Body of pancreas (tissue), 4 donors: ENCODE measurements around the gene TBC1D14. TPM values are rescaled to one million over a fixed set of nuclear protein-coding genes. Genes with fewer than 3 reads are reported as not detected.
A peak's percentile ranks its signal among the peaks of the same experiment; 100 is the strongest.

Experiments
- ATAC-seq: fragments of 150-250 bp; one replicate; pipeline ENCODE4 v1.9.1; 2016
- DNase-seq, 4 donors: peaks; one replicate each; pipeline ENCODE4 v3.0.0-alpha.2; 2019
- H3K27ac ChIP-seq, 4 donors: fragments of 200-600 bp; sonication (generic); 1 replicate in 3 of 4; 2 replicates in 1 of 4; pipeline versions ENCODE4 v1.5.1 to v1.6.1; 2016 to 2019; ENCODE audit warnings: mild to moderate bottlenecking in 1 of 4, mixed read lengths in 1 of 4, moderate library complexity in 1 of 4
- H3K27me3 ChIP-seq, 2 donors: fragments of 200-600 bp; sonication (generic); one replicate each; pipeline ENCODE4 v1.6.0; 2016; ENCODE audit warnings: mild to moderate bottlenecking in 1 of 2
- H3K36me3 ChIP-seq, 2 donors: fragments of 200-600 bp; sonication (generic); replicated peaks in 1 of 2; 2 replicates each; pipeline ENCODE4 v1.5.1; 2016; ENCODE audit warnings: low read depth in 2 of 2; ENCODE audit not compliant: insufficient read depth in 1 of 2
- H3K4me1 ChIP-seq: fragments of 200-600 bp; sonication (generic); one replicate; pipeline ENCODE4 v1.6.0; 2016
- H3K4me3 ChIP-seq, 2 donors: fragments of 200-600 bp; sonication (generic); 1 replicate in 1 of 2; 2 replicates in 1 of 2; pipeline ENCODE4 v1.5.1; 2016 to 2019
- H3K9me3 ChIP-seq, 3 donors: fragments of 200-600 bp; sonication (generic); 1 replicate in 2 of 3; 2 replicates in 1 of 3; pipeline ENCODE4 v1.5.1; 2016
- POLR2A ChIP-seq, 3 donors: fragments of 450-650 bp; IDR thresholded peaks; one replicate each; pipeline ENCODE4 v1.6.1; 2016; ENCODE audit warnings: antibody characterized with exemption in 3 of 3, mild to moderate bottlenecking in 2 of 3
- WGBS, 2 donors: methylation state at CpG; one replicate each; pipeline ENCODE4 v1.1.5; 2017; 5-methylcytosine and 5-hydroxymethylcytosine counted together
- intact Hi-C: fragments of 100-400 bp; cut with DNase I; formaldehyde crosslinking; loops from one replicate; pipeline ENCODE4 v1.15.1; 2023
- total RNA-seq, 2 donors: library from RNA; depleted of rRNA; stranded (reverse); fragments of >200 nt; gene quantifications; one replicate each; pipeline ENCODE4 v1.1.0, GENCODE V29; 2016
- TF ChIP-seq, protein P1 (sequence below), 7 experiments: fragments of 450-650 bp in 4 of 7; fragments of 200-600 bp in 3 of 7; sonication (generic) in 3 of 7; IDR thresholded peaks; one replicate each; pipeline ENCODE4 v1.5.1; 2016 to 2019; ENCODE audit warnings: antibody characterized with exemption in 7 of 7

The TBC1D14 gene
- total RNA-seq, 2 donors from 2014 or later, result 10.5 to 20.0 TPM

DNA sequence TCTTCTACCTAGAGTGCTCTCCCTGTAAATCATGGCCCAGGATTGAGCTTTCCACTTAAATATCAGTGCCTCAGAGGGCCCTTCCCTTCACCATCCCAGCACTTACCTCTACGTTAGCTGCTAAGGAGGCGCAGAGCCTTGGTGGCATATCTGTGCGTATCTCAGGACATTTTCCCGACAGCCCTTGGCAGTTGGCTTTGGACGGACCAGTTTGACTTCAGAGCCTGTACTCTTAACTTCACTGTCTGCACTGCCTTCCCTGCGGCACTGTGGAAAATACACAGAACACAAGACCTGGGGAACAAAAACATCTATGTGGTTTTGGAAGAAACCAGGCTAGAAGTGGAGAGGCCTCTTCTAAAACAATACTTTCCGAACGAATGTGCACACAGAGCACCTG, 135.9 kb downstream of the TBC1D14 start:
- ATAC-seq, result no peak
- Histone ChIP-seq H3K9me3 (no peaks in the 10 kb centered on the region), H3K27me3 (no peaks in the 10 kb centered on the region), H3K27ac (peak overlapping the region in 1 of 4 donors; percentile 96), H3K4me3 (no peak overlapping the region), H3K36me3 (no peaks in the 10 kb centered on the region), H3K4me1 (peaks cover 68% of the 10 kb centered on the region)
- TF ChIP-seq POLR2A (IDR thresholded peaks at IDR 0.05), result no peak
- TF ChIP-seq, protein P1, sequence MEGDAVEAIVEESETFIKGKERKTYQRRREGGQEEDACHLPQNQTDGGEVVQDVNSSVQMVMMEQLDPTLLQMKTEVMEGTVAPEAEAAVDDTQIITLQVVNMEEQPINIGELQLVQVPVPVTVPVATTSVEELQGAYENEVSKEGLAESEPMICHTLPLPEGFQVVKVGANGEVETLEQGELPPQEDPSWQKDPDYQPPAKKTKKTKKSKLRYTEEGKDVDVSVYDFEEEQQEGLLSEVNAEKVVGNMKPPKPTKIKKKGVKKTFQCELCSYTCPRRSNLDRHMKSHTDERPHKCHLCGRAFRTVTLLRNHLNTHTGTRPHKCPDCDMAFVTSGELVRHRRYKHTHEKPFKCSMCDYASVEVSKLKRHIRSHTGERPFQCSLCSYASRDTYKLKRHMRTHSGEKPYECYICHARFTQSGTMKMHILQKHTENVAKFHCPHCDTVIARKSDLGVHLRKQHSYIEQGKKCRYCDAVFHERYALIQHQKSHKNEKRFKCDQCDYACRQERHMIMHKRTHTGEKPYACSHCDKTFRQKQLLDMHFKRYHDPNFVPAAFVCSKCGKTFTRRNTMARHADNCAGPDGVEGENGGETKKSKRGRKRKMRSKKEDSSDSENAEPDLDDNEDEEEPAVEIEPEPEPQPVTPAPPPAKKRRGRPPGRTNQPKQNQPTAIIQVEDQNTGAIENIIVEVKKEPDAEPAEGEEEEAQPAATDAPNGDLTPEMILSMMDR (IDR thresholded peaks at IDR 0.05), result no peak
- intact Hi-C loops, result no loop called here
- DNase-seq, result peak in 1 of 4 donors; percentile 34
- WGBS, 2 donors, result 33 to 34% methylated on average over 8 of the region's 8 CpGs

DNA sequence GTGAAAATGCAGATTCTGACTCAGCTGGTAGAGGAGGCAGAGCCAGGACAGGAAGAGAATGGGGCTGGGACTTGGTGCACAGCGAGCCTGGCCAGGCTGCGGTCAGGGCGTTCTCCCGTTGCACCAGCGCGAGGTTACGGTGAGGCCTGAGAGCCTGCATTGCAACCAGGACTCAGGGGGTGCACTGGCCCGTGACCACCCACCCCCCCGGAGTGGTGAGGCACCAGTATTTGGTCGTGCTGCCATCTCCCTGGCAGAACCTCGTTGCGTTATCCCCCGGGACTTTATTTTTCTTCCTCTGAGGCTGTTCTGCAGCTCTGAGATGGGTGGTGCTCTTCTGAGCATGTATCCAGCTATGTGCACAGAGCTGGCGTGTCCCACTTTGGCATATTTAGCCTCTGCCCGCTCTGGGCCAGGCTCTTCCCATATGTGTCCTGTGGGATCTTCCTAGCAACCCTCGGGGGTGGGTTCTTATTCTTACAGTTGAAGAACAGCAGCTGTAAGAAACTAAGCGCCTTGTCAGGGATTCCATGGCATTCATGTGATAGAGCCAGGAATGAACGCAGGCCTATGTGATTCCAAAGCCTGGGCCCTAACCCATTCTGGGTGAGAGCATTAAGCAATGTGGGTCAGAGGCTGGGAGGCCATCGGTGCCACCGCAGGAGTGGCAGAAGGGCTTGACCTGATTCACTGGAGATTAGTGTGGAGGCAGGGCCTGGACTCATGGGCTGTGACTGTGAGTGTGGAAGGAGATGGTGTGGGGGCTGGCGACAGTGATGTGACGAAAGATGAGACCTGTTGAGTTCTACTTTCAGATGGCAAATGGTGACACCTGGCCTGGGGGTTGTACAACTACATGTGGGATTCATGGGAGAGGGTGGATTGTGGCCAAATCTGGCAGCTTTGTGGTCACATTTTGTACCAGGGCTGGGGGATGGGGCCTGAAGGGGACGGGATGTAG, 136.6 kb downstream of the TBC1D14 start:
- Histone ChIP-seq H3K36me3 (no peaks in the 10 kb centered on the region), H3K4me1 (peaks cover 75% of the 10 kb centered on the region), H3K27ac (no peak overlapping the region), H3K27me3 (no peaks in the 10 kb centered on the region), H3K4me3 (no peak overlapping the region), H3K9me3 (no peaks in the 10 kb centered on the region)
- intact Hi-C loops, result no loop called here
- no peak for DNase-seq
- ATAC-seq, result no peak
- TF ChIP-seq, protein P1 (IDR thresholded peaks at IDR 0.05), result no peak
- TF ChIP-seq POLR2A (IDR thresholded peaks at IDR 0.05), result no peak
- WGBS, 2 donors, result 64 to 76% methylated on average over 17 to 23 of the region's 23 CpGs

DNA sequence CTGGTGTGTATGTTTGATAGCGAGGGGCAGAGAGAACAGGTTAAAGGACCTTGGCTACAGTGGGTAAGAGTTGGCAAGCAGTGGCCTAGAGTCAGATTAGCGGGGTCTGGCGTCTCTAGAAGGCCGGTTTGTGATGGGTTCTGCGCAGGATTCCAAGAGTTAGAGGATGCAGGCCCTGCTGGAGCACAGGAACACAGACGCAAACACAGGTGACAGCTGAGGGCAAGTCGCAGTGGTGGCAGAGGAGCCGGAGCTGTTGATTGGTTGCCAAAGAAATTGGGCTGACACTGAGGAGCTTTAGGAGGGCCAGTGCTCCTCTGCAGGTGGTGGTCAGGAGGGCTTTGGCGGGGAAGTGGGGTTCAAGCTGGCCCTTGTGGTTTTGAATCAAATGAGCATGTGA, 137.3 kb downstream of the TBC1D14 start:
- Histone ChIP-seq H3K27ac (no peak overlapping the region), H3K9me3 (no peaks in the 10 kb centered on the region), H3K36me3 (no peaks in the 10 kb centered on the region), H3K4me3 (no peak overlapping the region), H3K27me3 (no peaks in the 10 kb centered on the region), H3K4me1 (peaks cover 75% of the 10 kb centered on the region)
- DNase-seq (no peak), ATAC-seq (no peak)
- no peak for TF ChIP-seq POLR2A (IDR thresholded peaks at IDR 0.05)
- TF ChIP-seq, protein P1 (IDR thresholded peaks at IDR 0.05), result no peak
- intact Hi-C loops, result no loop called here
- WGBS, 2 donors, result 65 to 88% methylated on average over 9 of the region's 9 CpGs

DNA sequence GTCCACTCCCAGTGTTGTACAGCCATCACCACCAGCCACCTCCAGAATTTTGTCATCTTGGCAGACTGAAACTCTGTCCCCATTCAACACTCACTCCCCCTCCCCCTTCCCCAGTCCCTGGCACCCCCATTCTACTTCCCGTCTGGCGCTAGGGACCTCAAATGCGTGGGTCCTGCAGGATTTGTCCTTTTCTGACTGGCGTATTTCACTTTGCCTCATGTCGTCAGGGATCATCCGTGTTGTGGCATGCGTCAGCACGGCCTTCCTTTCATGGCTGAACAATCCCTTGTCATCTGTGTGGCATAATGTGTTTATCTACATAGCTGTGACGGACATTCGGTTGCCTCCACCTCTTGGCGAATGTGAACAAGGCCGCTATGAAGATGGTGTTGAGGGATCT, 139.0 kb downstream of the TBC1D14 start:
- WGBS, 2 donors, result 92 to 95% methylated on average over 12 of the region's 12 CpGs
- Histone ChIP-seq H3K27me3 (no peaks in the 10 kb centered on the region), H3K4me1 (peaks cover 75% of the 10 kb centered on the region), H3K27ac (no peak overlapping the region), H3K4me3 (no peak overlapping the region), H3K36me3 (no peaks in the 10 kb centered on the region), H3K9me3 (no peaks in the 10 kb centered on the region)
- DNase-seq, result no peak
- no peak for TF ChIP-seq POLR2A (IDR thresholded peaks at IDR 0.05)
- TF ChIP-seq, protein P1 (IDR thresholded peaks at IDR 0.05), result no peak
- no peak for ATAC-seq
- intact Hi-C loops, result no loop called here
